Right atrium auricular region (tissue), 2 donors: ENCODE results near the gene SERAC1. TPM values are rescaled to one million over a fixed set of nuclear protein-coding genes. Genes with fewer than 3 reads are reported as not detected.
"Not testable (repeated sequence)": the region's sequence is repeated elsewhere in the genome, so short reads cannot be mapped to it uniquely, and the experiment has no call there.

Experiments used
- DNase-seq: peaks from one replicate; pipeline ENCODE4 v3.0.0-alpha.2; 2019; ENCODE audit warnings: low spot score
- H3K27ac ChIP-seq, 2 donors: fragments of 200-600 bp; sonication (generic); 1 replicate in 1 of 2; 2 replicates in 1 of 2; pipeline ENCODE4 v1.5.1; 2016 to 2019
- H3K27me3 ChIP-seq, 2 donors: fragments of 200-600 bp; sonication (generic); one replicate each; pipeline versions ENCODE4 v1.5.1 to v1.6.0; 2017 to 2019
- H3K36me3 ChIP-seq: fragments of 200-600 bp; sonication (generic); one replicate; pipeline ENCODE4 v1.5.1; 2016
- H3K4me1 ChIP-seq, 2 donors: fragments of 200-600 bp; sonication (generic); one replicate each; pipeline versions ENCODE4 v1.5.1 to v1.6.0; 2017 to 2019
- H3K4me3 ChIP-seq, 2 donors: fragments of 200-600 bp; sonication (generic); 1 replicate in 1 of 2; 2 replicates in 1 of 2; pipeline ENCODE4 v1.5.1; 2017 to 2019; ENCODE audit warnings: mild to moderate bottlenecking in 1 of 2, moderate library complexity in 1 of 2
- H3K9me3 ChIP-seq, 2 donors: fragments of 200-600 bp; sonication (generic); one replicate each; pipeline ENCODE4 v1.5.1; 2019
- CTCF ChIP-seq, 2 donors: fragments of 200-600 bp; sonication (generic); IDR thresholded peaks; one replicate each; pipeline ENCODE4 v1.5.1; 2019; ENCODE audit warnings: antibody characterized with exemption in 2 of 2
- total RNA-seq, 2 donors: library from RNA; depleted of rRNA; stranded (reverse); fragments of >200 nt; gene quantifications; one replicate each; pipeline ENCODE4 v1.1.0, GENCODE V29; 2016

SERAC1 gene
- total RNA-seq, 2 donors from 2014 or later: 5.0 to 5.8 TPM

GRCh38 chr6:158175111-158175510 lies 7.0 kb upstream of the SERAC1 start:
- no peak for TF ChIP-seq CTCF (IDR thresholded peaks at IDR 0.05)
- Histone ChIP-seq H3K27me3 (no peaks in the 10 kb centered on the region), H3K4me1 (peaks cover 0 to 27% of the 10 kb centered on the region in 2 donors), H3K36me3 (no peaks in the 10 kb centered on the region), H3K4me3 (no peak overlapping the region), H3K27ac (no peak overlapping the region), H3K9me3 (no peaks in the 10 kb centered on the region)
- DNase-seq: no peak

GRCh38 chr6:158174514-158174913 lies 6.5 kb upstream of the SERAC1 start:
- no peak overlapping the region for H3K4me3 ChIP-seq
- no peak for TF ChIP-seq CTCF (IDR thresholded peaks at IDR 0.05)
- H3K4me1 ChIP-seq: peaks cover 0 to 31% of the 10 kb centered on the region in 2 donors
- DNase-seq: no peak
- no peaks in the 10 kb centered on the region for H3K9me3 ChIP-seq
- no peaks in the 10 kb centered on the region for H3K27me3 ChIP-seq
- H3K36me3 ChIP-seq: no peaks in the 10 kb centered on the region
- H3K27ac ChIP-seq: peak overlapping the region in 1 of 2 donors; percentile 37

- H3K4me3 ChIP-seq: no peak overlapping the region
- no peak for DNase-seq
- no peaks in the 10 kb centered on the region for H3K27me3 ChIP-seq
- TF ChIP-seq CTCF (IDR thresholded peaks at IDR 0.05): no peak
- no peaks in the 10 kb centered on the region for H3K36me3 ChIP-seq
- H3K27ac ChIP-seq: peak overlapping the region in 1 of 2 donors; percentile 37
- no peaks in the 10 kb centered on the region for H3K9me3 ChIP-seq
- H3K4me1 ChIP-seq: peaks cover 0 to 31% of the 10 kb centered on the region in 2 donors
Observed at GRCh38 chr6:158174024-158174423, 6.0 kb upstream of the SERAC1 start.

GRCh38 chr6:158172001-158172400 lies 3.9 kb upstream of the SERAC1 start:
- H3K4me1 ChIP-seq: peaks cover 0 to 39% of the 10 kb centered on the region in 2 donors
- H3K9me3 ChIP-seq: no peaks in the 10 kb centered on the region
- H3K4me3 ChIP-seq: no peak overlapping the region
- H3K36me3 ChIP-seq: no peaks in the 10 kb centered on the region
- H3K27me3 ChIP-seq: no peaks in the 10 kb centered on the region
- no peak overlapping the region for H3K27ac ChIP-seq
- TF ChIP-seq CTCF (IDR thresholded peaks at IDR 0.05): no peak
- no peak for DNase-seq

- H3K27ac ChIP-seq: peak overlapping the region; percentile 39 to 51
- H3K36me3 ChIP-seq: no peaks in the 10 kb centered on the region
- peaks cover 0 to 43% of the 10 kb centered on the region in 2 donors for H3K4me1 ChIP-seq
- no peak for DNase-seq
- no peaks in the 10 kb centered on the region for H3K9me3 ChIP-seq
- TF ChIP-seq CTCF (IDR thresholded peaks at IDR 0.05): no peak
- H3K4me3 ChIP-seq: no peak overlapping the region
- no peaks in the 10 kb centered on the region for H3K27me3 ChIP-seq
Observed at GRCh38 chr6:158170656-158171081, 2.6 kb upstream of the SERAC1 start.

- not testable (repeated sequence) for H3K4me3 ChIP-seq, H3K27ac ChIP-seq, H3K9me3 ChIP-seq, DNase-seq, H3K27me3 ChIP-seq, H3K36me3 ChIP-seq
- H3K4me1 ChIP-seq: peaks cover 0 to 38% of the 10 kb centered on the region in 2 donors
Observed at GRCh38 chr6:158169634-158170033, 1.6 kb upstream of the SERAC1 start.
